Heart left ventricle (tissue), 16 donors: ENCODE data around the gene N4BP2L2. TPM values are rescaled to one million over a fixed set of nuclear protein-coding genes. Genes with fewer than 3 reads are reported as not detected.

Experiments used
- ATAC-seq, 4 donors: fragments of 200-7000 bp; cut with Tn5 transposase; one replicate each; pipeline ENCODE4 v1.9.1; 2020 to 2022; ENCODE audit warnings: moderate library complexity in 4 of 4, mild to moderate bottlenecking in 3 of 4, moderate number of reproducible peaks in 1 of 4
- DNase-seq, 5 donors: peaks; one replicate each; pipeline ENCODE4 v3.0.0-alpha.2; 2020
- H3K27ac ChIP-seq, 12 donors: fragments of 200-600 bp; sonication (generic) in 4 of 12; one replicate each; pipeline versions ENCODE4 v1.5.0 to v1.8.0; 2016 to 2022; ENCODE audit warnings: mild to moderate bottlenecking in 2 of 12
- H3K27me3 ChIP-seq, 9 donors: fragments of 200-600 bp; sonication (generic) in 2 of 9; one replicate each; pipeline versions ENCODE4 v1.5.1 to v1.8.0; 2016 to 2022; ENCODE audit warnings: mild to moderate bottlenecking in 3 of 9
- H3K36me3 ChIP-seq, 9 donors: fragments of 200-600 bp; sonication (generic) in 2 of 9; one replicate each; pipeline versions ENCODE4 v1.5.0 to v1.8.0; 2018 to 2022; ENCODE audit warnings: mild to moderate bottlenecking in 2 of 9
- H3K4me1 ChIP-seq, 12 donors: fragments of 200-600 bp; sonication (generic) in 4 of 12; one replicate each; pipeline versions ENCODE4 v1.5.0 to v1.8.0; 2016 to 2022; ENCODE audit warnings: mild to moderate bottlenecking in 3 of 12
- H3K4me3 ChIP-seq, 12 donors: fragments of 200-600 bp; sonication (generic) in 4 of 12; one replicate each; pipeline versions ENCODE4 v1.5.0 to v1.8.0; 2017 to 2022; ENCODE audit warnings: mild to moderate bottlenecking in 9 of 12, moderate library complexity in 4 of 12
- H3K9me3 ChIP-seq, 12 donors: fragments of 200-600 bp; sonication (generic) in 4 of 12; one replicate each; pipeline versions ENCODE4 v1.5.0 to v1.8.0; 2016 to 2022; ENCODE audit warnings: mild to moderate bottlenecking in 1 of 12
- CTCF ChIP-seq, 12 donors: fragments of 200-600 bp; sonication (generic) in 4 of 12; IDR thresholded peaks; one replicate each; pipeline versions ENCODE4 v1.5.0 to v1.8.0; 2018 to 2022; ENCODE audit warnings: antibody characterized with exemption in 12 of 12, mild to moderate bottlenecking in 5 of 12
- POLR2A ChIP-seq, 2 donors: fragments of 450-650 bp; IDR thresholded peaks; one replicate each; pipeline ENCODE4 v1.6.1; 2017; ENCODE audit warnings: antibody characterized with exemption in 2 of 2, mild to moderate bottlenecking in 2 of 2, moderate library complexity in 2 of 2
- whole genome bisulfite sequencing, 4 donors: extraction: QIAGEN DNeasy Blood & Tissue Kit in 2 of 4; methylation state at CpG; one replicate each; pipeline versions ENCODE4 v1.1.5 to v1.1.7; 2013 to 2018; 5-methylcytosine and 5-hydroxymethylcytosine counted together
- intact Hi-C, 10 donors: fragments of 100-400 bp; cut with DNase I; formaldehyde crosslinking; loops; one replicate each; pipeline versions ENCODE4 v1.11.1 to v1.14.2; 2022
- polyA plus RNA-seq, 2 donors: library from polyadenylated mRNA; stranded (reverse); fragments of 200-250 nt; gene quantifications; one replicate each; pipeline ENCODE4 v1.2.3, GENCODE V29; 2013
- total RNA-seq, 9 donors: library from RNA; depleted of rRNA in 2 of 9; stranded (reverse); fragments of >200 nt in 2 of 9; fragmentation: NEBNext Ultra II Directional in 3 of 9; extraction: Animal tissue kit (Norgen Biotek cat#: 25700) in 3 of 9; gene quantifications; one replicate each; pipeline versions ENCODE4 v1.1.0 to v1.2.4, GENCODE V29; 2016 to 2023
- donor health status: ischemic (EF 13 %, LVEDD 7.1; RV severe dilation, severe dysfunction).
- donor health status: healthy with polysubstance abuse.
- donor health status: DM: no; HTN: yes; CAD: no.
- donor health status: DM: no; HTN: no; CAD: no.
- donor health status: ischemic (EF 25% LVEDD 6.9; RV normal size, moderate dysfunction).
- donor health status: ischemic (EF 25% LVEDD 5.7; RV mildly dilated, moderate dysfunction).
- donor health status: healthy.
- donor health status: DM: yes; HTN: yes; CAD: no.
- donor health status: ischemic (EF 35%, LVEDD 5.7; RV mildly dilated, moderate dysfunction).
- donor health status: nonischemic (EF 11% LVEDD 7.7; RV severe dilation, severe dysfunction).
- donor health status: DM: yes; HTN: yes; CAD: no.
- donor health status: PGD.
- donor health status: ischemic (EF 29% LVEDD 5.4; RV normal size, mild dysfunction).
- donor health status: nonischemic (EF 23%, LVEDD 6.1; RV moderate dilation, normal function).

N4BP2L2 gene
- total and polyA plus RNA-seq, 11 donors: 40.4 to 297 (median 131) TPM

GRCh38 chr13:32417995-32418394 lies 120.6 kb downstream of the N4BP2L2 start:
- WGBS, 4 donors: 93 to 100% (median 98%) methylated on average over 1 of the region's 1 CpG
- intact Hi-C loops: no loop called here

GRCh38 chr13:32415019-32415418 lies 123.6 kb downstream of the N4BP2L2 start:
- DNase-seq: no peak
- H3K36me3 ChIP-seq: peaks cover 0 to 5% (median 0%) of the 10 kb centered on the region in 9 donors
- peaks cover 0 to 6% (median 3%) of the 10 kb centered on the region in 12 donors for H3K4me1 ChIP-seq
- intact Hi-C loops: no loop called here
- no peak overlapping the region for H3K27ac ChIP-seq
- ATAC-seq: no peak
- TF ChIP-seq CTCF (IDR thresholded peaks at IDR 0.05) (peak in 4 of 12 donors; percentile 15 to 33 (median 31)), POLR2A (IDR thresholded peaks at IDR 0.05) (no peak)
- H3K27me3 ChIP-seq: no peaks in the 10 kb centered on the region
- no peak overlapping the region for H3K4me3 ChIP-seq
- peaks cover 0 to 8% (median 0%) of the 10 kb centered on the region in 12 donors for H3K9me3 ChIP-seq

More at GRCh38 chr13:32417995-32418394, 120.6 kb downstream of the N4BP2L2 start:
- TF ChIP-seq CTCF (IDR thresholded peaks at IDR 0.05) (no peak), POLR2A (IDR thresholded peaks at IDR 0.05) (no peak)
- Histone ChIP-seq H3K36me3 (peaks cover 0 to 11% (median 0%) of the 10 kb centered on the region in 9 donors), H3K9me3 (peaks cover 0 to 11% (median 0%) of the 10 kb centered on the region in 12 donors), H3K4me1 (no peaks in the 10 kb centered on the region), H3K27ac (no peak overlapping the region), H3K4me3 (no peak overlapping the region), H3K27me3 (no peaks in the 10 kb centered on the region)
- ATAC-seq: no peak
- no peak for DNase-seq

- no peak for ATAC-seq
- no peak overlapping the region for H3K4me3 ChIP-seq
- H3K36me3 ChIP-seq: peaks cover 0 to under 1% (median 0%) of the 10 kb centered on the region in 9 donors
- no peak overlapping the region for H3K27ac ChIP-seq
- H3K27me3 ChIP-seq: no peaks in the 10 kb centered on the region
- H3K9me3 ChIP-seq: peaks cover 0 to 3% (median 0%) of the 10 kb centered on the region in 12 donors
- DNase-seq: no peak
- TF ChIP-seq CTCF (IDR thresholded peaks at IDR 0.05): no peak
- TF ChIP-seq POLR2A (IDR thresholded peaks at IDR 0.05): no peak
- intact Hi-C loops: no loop called here
- peaks cover 0 to 10% (median 6%) of the 10 kb centered on the region in 12 donors for H3K4me1 ChIP-seq
- WGBS, 4 donors: 86 to 89% (median 86%) methylated on average over 2 of the region's 2 CpGs
Measured at GRCh38 chr13:32414580-32414979, 124.0 kb downstream of the N4BP2L2 start.

- no peak overlapping the region for H3K4me3 ChIP-seq
- no peaks in the 10 kb centered on the region for H3K36me3 ChIP-seq
- H3K27me3 ChIP-seq: no peaks in the 10 kb centered on the region
- no peak for TF ChIP-seq POLR2A (IDR thresholded peaks at IDR 0.05)
- TF ChIP-seq CTCF (IDR thresholded peaks at IDR 0.05): no peak
- no peak for ATAC-seq
- WGBS, 4 donors: 93 to 99% (median 97%) methylated on average over 3 of the region's 3 CpGs
- H3K4me1 ChIP-seq: peaks cover 0 to 17% (median 9%) of the 10 kb centered on the region in 12 donors
- no peak overlapping the region for H3K27ac ChIP-seq
- intact Hi-C loops: no loop called here
- no peak for DNase-seq
- H3K9me3 ChIP-seq: no peaks in the 10 kb centered on the region
Measured at GRCh38 chr13:32413284-32413683, 125.3 kb downstream of the N4BP2L2 start.
